ENCODE results near the gene KCNIP4. TPM values are rescaled to one million over a fixed set of nuclear protein-coding genes. Genes with fewer than 3 reads are reported as not detected.

KCNIP4 gene
- total and polyA plus RNA-seq, 2 of the 8 experiments (the other 6 are each of a cell fraction or from before 2014, with no cell fraction given): 0.06 TPM; not detected in 1

GRCh38 chr4:21415728-21416127, 532.8 kb downstream of the KCNIP4 start:
- Histone ChIP-seq H3K4me3 (ENCODE audit: extremely low read depth in 1 of 4, insufficient read depth in 2 of 4, low read depth in 3 of 4, low read length in 4 of 4) (no peak overlapping the region), H2BK12ac (ENCODE audit: low read depth, low read length) (no peak overlapping the region), H3K23me2 (ENCODE audit: low read depth, low read length) (no peaks in the 10 kb centered on the region), H3K79me1 (ENCODE audit: low read depth, low read length) (no peaks in the 10 kb centered on the region), H3K36me3 (ENCODE audit: control insufficient read depth in 2 of 4, insufficient read depth in 4 of 4, low read length in 3 of 4) (no peaks in the 10 kb centered on the region), H4K91ac (replicated peaks; ENCODE audit: insufficient read length, low read length) (no peak overlapping the region), H3K18ac (ENCODE audit: extremely low read depth, low read length) (no peak overlapping the region), H2BK5ac (ENCODE audit: low read depth, low read length) (no peak overlapping the region), H2AFZ (ENCODE audit: low read length) (no peak overlapping the region), H4K5ac (ENCODE audit: insufficient read length, low read depth, low read length) (no peak overlapping the region), H3K9me3 (ENCODE audit: insufficient read depth in 2 of 2, low read depth in 1 of 2, low read length in 1 of 2) (no peaks in the 10 kb centered on the region), H3K79me2 (ENCODE audit: control insufficient read depth in 1 of 2, insufficient read depth in 2 of 2, low read length in 2 of 2) (no peaks in the 10 kb centered on the region), H2BK20ac (ENCODE audit: low read length) (no peak overlapping the region), H4K8ac (ENCODE audit: extremely low read depth, insufficient read depth, low read length) (no peak overlapping the region), H2BK120ac (replicated peaks; ENCODE audit: low read depth, low read length) (no peak overlapping the region), H3K4ac (replicated peaks; ENCODE audit: insufficient read length, low read depth, low read length) (no peak overlapping the region), H2BK15ac (ENCODE audit: low read length) (no peak overlapping the region), H3K27ac (ENCODE audit: low read depth, low read length) (no peak overlapping the region), H3K27me3 (replicated peaks in 1 of 4; ENCODE audit: control insufficient read depth in 3 of 4, extremely low read depth in 1 of 4, insufficient read depth in 3 of 4, low read length in 3 of 4) (no peaks in the 10 kb centered on the region), H4K20me1 (replicated peaks in 1 of 2; ENCODE audit: control insufficient read depth in 1 of 2, insufficient read depth in 2 of 2, low read length in 2 of 2) (no peaks in the 10 kb centered on the region), H3K9ac (replicated peaks in 1 of 4; ENCODE audit: extremely low read depth in 1 of 4, low read depth in 3 of 4, low read length in 3 of 4) (no peak overlapping the region), H3K4me1 (replicated peaks in 1 of 4; ENCODE audit: control insufficient read depth in 3 of 4, insufficient read depth in 4 of 4, low read length in 3 of 4) (no peaks in the 10 kb centered on the region), H3K14ac (ENCODE audit: insufficient read length) (no peak overlapping the region), H3K4me2 (ENCODE audit: insufficient read depth in 1 of 2, low read depth in 2 of 2, low read length in 2 of 2) (no peak overlapping the region), H3K23ac (ENCODE audit: insufficient read length) (no peak overlapping the region), H3K56ac (replicated peaks; ENCODE audit: insufficient read length, low read depth, low read length) (no peak overlapping the region), H2AK5ac (ENCODE audit: low read depth, low read length) (no peak overlapping the region)
- FAIRE-seq (no peak), DNase-seq (ENCODE audit: low read depth in 1 of 2, low spot score in 2 of 2) (no peak)
- whole genome bisulfite sequencing, 2 experiments (ENCODE audit: extremely low coverage in 1 of 2, insufficient coverage in 1 of 2, insufficient read length in 1 of 2, insufficient replicate concordance in 2 of 2, low coverage in 1 of 2, low lambda C conversion rate in 2 of 2, missing lambda C conversion rate in 1 of 2): 91% methylated on average over 4 of the region's 4 CpGs; no CpG with 5 or more reads in 1 of the 2 experiments
- TF ChIP-seq JUND (IDR thresholded peaks at IDR 0.05; ENCODE audit: low read length) (no peak), SUZ12 (IDR thresholded peaks at IDR 0.05; ENCODE audit: low read length) (no peak)
- ChIA-PET POLR2A (ENCODE audit: partially characterized antibody) (no interaction called here), CTCF (ENCODE audit: partially characterized antibody) (interaction anchor here (0.9 kb wide), 1 partner anchor 230 kb away, joined by 3 read pairs; no protein-coding TSS in a partner anchor)

Measured in H1 (cell line).